HFFc6 (cell line): Measurements from ENCODE around the gene HSBP1L1. TPM values are rescaled to one million over a fixed set of nuclear protein-coding genes. Genes with fewer than 3 reads are reported as not detected.

Experiments
- DNase-seq: peaks from one replicate; pipeline ENCODE4 v3.0.0-alpha.2; 2018
- H3K27ac Mint-ChIP-seq: 2 replicates; pipeline ENCODE4 v1.8.0; 2020; ENCODE audit warnings: mild to moderate bottlenecking, mixed read lengths
- H3K27me3 Mint-ChIP-seq: 2 replicates; pipeline ENCODE4 v1.8.0; 2021; ENCODE audit warnings: mild to moderate bottlenecking, moderate library complexity, mixed read lengths; ENCODE audit not compliant: insufficient read depth
- H3K36me3 Mint-ChIP-seq: 2 replicates; pipeline ENCODE4 v1.8.0; 2021; ENCODE audit warnings: low read depth, mixed read lengths
- H3K4me1 Mint-ChIP-seq: 2 replicates; pipeline ENCODE4 v1.8.0; 2020; ENCODE audit warnings: low read depth, mixed read lengths
- H3K4me3 Mint-ChIP-seq: 2 replicates; pipeline ENCODE4 v1.8.0; 2020; ENCODE audit warnings: mild to moderate bottlenecking, moderate library complexity, mixed read lengths
- H3K9me3 Mint-ChIP-seq: 2 replicates; pipeline ENCODE4 v1.8.0; 2020; ENCODE audit warnings: mild to moderate bottlenecking, mixed read lengths
- total RNA-seq, 6 experiments: library from RNA; stranded (reverse); fragmentation: NEBNext Ultra II Directional; extraction: Animal tissue kit (Norgen Biotek cat#: 25700); gene quantifications; 2 replicates in 1 of 6; 3 replicates in 5 of 6; pipeline ENCODE4 v1.2.3, GENCODE V29; 2021
- TF ChIP-seq, protein P1 (sequence below): fragments of 200-600 bp; sonication (generic); IDR thresholded peaks from 2 replicates; pipeline ENCODE4 v1.5.0; 2021; ENCODE audit warnings: antibody characterized with exemption, mild to moderate bottlenecking

Gene HSBP1L1
- total RNA-seq, 6 experiments from 2014 or later, result 20.7 to 25.6 (median 21.6) TPM

DNA sequence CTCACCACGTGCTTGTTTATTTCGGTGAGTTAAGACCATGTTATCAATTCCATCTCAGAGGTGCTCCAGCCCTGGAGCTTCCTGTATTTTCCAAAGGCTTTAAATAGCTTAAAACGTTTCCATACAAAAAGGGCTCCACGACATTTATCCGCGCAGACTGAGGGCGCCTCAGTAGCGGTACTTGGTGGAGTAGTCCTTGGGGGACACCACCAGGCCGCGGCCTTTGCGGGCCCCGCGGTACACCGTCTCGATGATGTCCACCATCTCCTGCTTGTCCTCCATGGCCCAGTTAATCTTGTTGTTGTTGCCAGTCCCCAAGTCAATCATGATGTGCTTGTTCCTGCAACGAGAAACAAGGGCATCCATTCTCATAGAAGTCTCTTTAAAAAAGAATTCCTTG lies 9.1 kb downstream of the HSBP1L1 start:
- Mint-ChIP-seq H3K36me3 (peaks cover 54% of the 10 kb centered on the region), H3K4me3 (no peak overlapping the region), H3K4me1 (no peaks in the 10 kb centered on the region), H3K27me3 (no peaks in the 10 kb centered on the region; the same call in 1 of the 2 replicates), H3K27ac (no peak overlapping the region), H3K9me3 (no peaks in the 10 kb centered on the region)
- TF ChIP-seq, protein P1, sequence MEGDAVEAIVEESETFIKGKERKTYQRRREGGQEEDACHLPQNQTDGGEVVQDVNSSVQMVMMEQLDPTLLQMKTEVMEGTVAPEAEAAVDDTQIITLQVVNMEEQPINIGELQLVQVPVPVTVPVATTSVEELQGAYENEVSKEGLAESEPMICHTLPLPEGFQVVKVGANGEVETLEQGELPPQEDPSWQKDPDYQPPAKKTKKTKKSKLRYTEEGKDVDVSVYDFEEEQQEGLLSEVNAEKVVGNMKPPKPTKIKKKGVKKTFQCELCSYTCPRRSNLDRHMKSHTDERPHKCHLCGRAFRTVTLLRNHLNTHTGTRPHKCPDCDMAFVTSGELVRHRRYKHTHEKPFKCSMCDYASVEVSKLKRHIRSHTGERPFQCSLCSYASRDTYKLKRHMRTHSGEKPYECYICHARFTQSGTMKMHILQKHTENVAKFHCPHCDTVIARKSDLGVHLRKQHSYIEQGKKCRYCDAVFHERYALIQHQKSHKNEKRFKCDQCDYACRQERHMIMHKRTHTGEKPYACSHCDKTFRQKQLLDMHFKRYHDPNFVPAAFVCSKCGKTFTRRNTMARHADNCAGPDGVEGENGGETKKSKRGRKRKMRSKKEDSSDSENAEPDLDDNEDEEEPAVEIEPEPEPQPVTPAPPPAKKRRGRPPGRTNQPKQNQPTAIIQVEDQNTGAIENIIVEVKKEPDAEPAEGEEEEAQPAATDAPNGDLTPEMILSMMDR, result no peak
- no peak for DNase-seq

DNA sequence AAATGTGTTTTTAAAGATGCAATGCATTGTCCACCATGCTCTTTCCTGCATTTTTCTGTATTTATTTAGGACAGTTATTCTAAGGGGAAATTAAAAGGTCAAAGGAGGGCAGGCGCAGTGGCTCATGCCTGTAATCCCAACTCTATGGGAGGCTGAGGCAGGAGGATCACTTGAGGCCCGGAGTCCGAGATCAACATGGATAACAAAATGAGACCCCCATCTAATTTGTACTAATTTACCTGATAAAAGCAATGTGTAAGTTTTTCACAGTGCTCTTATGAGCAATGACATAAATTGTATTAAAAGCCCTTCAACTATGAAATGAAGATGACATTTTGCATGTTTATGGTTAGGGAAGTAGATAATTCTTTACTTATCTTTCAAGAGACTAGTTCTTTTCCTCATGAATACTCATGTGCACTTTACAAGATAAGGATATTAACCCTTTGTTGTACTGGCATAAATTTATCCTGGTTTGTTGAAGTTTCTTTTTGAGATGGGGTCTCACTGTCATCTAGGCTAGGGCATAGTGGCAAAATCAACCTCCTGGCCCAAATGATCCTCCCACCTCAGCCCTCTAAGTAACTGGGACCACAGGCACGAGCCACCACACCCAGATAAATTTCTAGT lies 9.7 kb downstream of the HSBP1L1 start:
- no peak for DNase-seq
- H3K9me3 Mint-ChIP-seq, result no peaks in the 10 kb centered on the region
- H3K27me3 Mint-ChIP-seq, result no peaks in the 10 kb centered on the region; the same call in 1 of the 2 replicates
- no peak overlapping the region for H3K27ac Mint-ChIP-seq
- no peak overlapping the region for H3K4me3 Mint-ChIP-seq
- peaks cover under 1% of the 10 kb centered on the region; the same call in 1 of the 2 replicates for H3K4me1 Mint-ChIP-seq
- TF ChIP-seq, protein P1, result no peak
- H3K36me3 Mint-ChIP-seq, result peaks cover 54% of the 10 kb centered on the region

DNA sequence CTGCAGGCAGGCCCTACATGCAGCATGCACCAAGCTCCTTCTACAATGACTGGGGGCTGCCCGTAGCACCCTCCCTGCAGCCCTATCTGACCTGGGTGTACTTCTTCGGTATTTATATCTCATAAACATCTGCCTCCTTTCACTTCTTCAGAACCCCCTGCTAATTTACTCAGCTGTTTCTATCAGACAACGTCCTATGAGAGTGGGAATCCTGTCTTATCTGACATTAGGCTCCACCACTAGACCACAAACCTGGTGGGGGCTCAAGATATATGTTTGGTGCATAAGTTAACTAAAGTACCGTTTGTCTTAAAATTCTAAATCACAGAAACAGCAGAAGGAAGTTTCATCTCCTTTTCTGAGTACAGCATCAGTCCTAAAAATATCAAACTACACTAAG lies 10.6 kb downstream of the HSBP1L1 start:
- H3K4me3 Mint-ChIP-seq, result no peak overlapping the region
- H3K4me1 Mint-ChIP-seq, result peaks cover 10% of the 10 kb centered on the region; the same call in 1 of the 2 replicates
- no peak for DNase-seq
- no peaks in the 10 kb centered on the region for H3K9me3 Mint-ChIP-seq
- TF ChIP-seq, protein P1, result no peak
- peaks cover 55% of the 10 kb centered on the region for H3K36me3 Mint-ChIP-seq
- H3K27ac Mint-ChIP-seq, result no peak overlapping the region
- no peaks in the 10 kb centered on the region; the same call in 1 of the 2 replicates for H3K27me3 Mint-ChIP-seq

DNA sequence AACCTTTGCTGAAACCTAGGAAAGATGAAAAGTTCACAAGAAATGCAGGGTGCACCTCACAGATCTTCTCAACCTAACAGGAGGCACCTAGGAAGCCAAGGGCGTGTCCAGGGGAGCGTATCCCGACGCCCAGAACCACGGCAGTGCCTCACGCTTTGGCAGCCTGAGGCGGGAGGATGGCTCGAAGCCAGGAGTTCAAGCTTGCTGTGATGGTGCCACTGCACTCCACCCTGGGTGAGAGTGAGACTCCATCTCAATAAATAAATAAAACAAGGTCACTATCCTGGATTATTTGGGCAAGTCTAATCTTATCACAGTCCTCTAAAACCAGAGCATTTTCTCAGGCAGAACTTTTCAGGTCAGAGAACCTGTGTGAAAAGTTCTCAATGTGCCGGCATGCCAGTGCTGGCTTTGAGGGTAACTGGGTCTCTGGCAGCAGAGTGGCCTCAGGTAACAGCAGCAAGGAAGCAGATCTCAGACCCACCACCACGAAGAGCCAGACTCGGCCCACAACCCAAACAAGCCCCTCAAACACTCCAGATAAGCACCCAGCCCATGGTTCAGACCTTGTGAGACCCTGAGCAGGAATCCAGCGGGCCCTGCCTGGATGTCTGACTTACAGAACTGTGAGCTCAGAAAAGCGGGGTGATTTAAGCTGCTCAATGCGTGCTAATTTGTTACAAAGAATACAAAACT lies 11.7 kb downstream of the HSBP1L1 start:
- Mint-ChIP-seq H3K36me3 (peaks cover 51% of the 10 kb centered on the region), H3K27ac (no peak overlapping the region), H3K4me1 (peaks cover 10% of the 10 kb centered on the region; the same call in 1 of the 2 replicates), H3K4me3 (no peak overlapping the region), H3K9me3 (no peaks in the 10 kb centered on the region), H3K27me3 (no peaks in the 10 kb centered on the region; the same call in 1 of the 2 replicates)
- TF ChIP-seq, protein P1, result no peak
- no peak for DNase-seq

DNA sequence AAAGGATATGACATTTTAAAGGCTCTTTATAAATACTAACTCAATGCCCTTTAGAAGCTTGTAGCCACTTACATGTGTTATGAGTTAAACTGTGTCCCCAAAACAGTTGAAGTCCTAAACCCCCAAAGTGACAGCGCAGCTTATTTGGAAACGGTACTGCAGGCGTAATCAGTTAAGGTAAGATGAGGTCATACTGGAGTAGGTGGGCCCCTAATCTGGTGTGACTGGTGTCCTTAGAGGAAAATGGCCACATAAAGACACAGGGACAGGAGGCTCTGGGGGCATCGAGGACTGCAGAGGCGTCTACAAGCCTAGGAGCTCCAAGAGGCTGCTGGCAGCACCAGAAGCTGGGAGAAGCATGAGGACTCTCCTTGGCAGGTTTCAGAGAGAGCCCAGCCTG lies 15.4 kb downstream of the HSBP1L1 start:
- H3K27me3 Mint-ChIP-seq, result no peaks in the 10 kb centered on the region; the same call in 1 of the 2 replicates
- peaks cover 29% of the 10 kb centered on the region for H3K4me1 Mint-ChIP-seq
- TF ChIP-seq, protein P1, result no peak
- H3K27ac Mint-ChIP-seq, result no peak overlapping the region
- peaks cover 38% of the 10 kb centered on the region for H3K36me3 Mint-ChIP-seq
- no peaks in the 10 kb centered on the region for H3K9me3 Mint-ChIP-seq
- no peak for DNase-seq
- no peak overlapping the region for H3K4me3 Mint-ChIP-seq
